Neuronal stem cell (in vitro differentiated cells): ENCODE results near the gene ITGA7.
A peak's percentile ranks its signal among the peaks of the same experiment; 100 is the strongest.

Source experiments
- DNase-seq: peaks from one replicate; pipeline ENCODE4 v3.0.0-alpha.2; 2013; ENCODE audit warnings: low spot score
- H2AFZ ChIP-seq: one replicate; pipeline ENCODE4 v1.6.1; 2013; ENCODE audit warnings: mild to moderate bottlenecking, low read length, inconsistent platforms
- H2AK5ac ChIP-seq: 2 replicates; pipeline ENCODE4 v1.6.1; 2013; ENCODE audit warnings: low read depth, mild to moderate bottlenecking, inconsistent platforms, low read length, moderate library complexity, mixed read lengths
- H2BK120ac ChIP-seq: 2 replicates; pipeline ENCODE4 v1.6.1; 2013; ENCODE audit warnings: low read depth, mild to moderate bottlenecking, inconsistent platforms, low read length, moderate library complexity, mixed read lengths
- H2BK12ac ChIP-seq: one replicate; pipeline ENCODE4 v1.6.1; 2013; ENCODE audit warnings: low read length, inconsistent platforms
- H2BK15ac ChIP-seq: 2 replicates; pipeline ENCODE4 v1.6.1; 2013; ENCODE audit warnings: mild to moderate bottlenecking, low read length, inconsistent platforms, mixed read lengths
- H2BK5ac ChIP-seq: one replicate; pipeline ENCODE4 v1.6.1; 2013; ENCODE audit warnings: inconsistent platforms, mild to moderate bottlenecking, low read length, moderate library complexity
- H3K14ac ChIP-seq: one replicate; pipeline ENCODE4 v1.6.1; 2013; ENCODE audit warnings: low read length, inconsistent platforms
- H3K18ac ChIP-seq: 2 replicates; pipeline ENCODE4 v1.6.1; 2013; ENCODE audit warnings: low read length, inconsistent platforms
- H3K23ac ChIP-seq: 2 replicates; pipeline ENCODE4 v1.6.1; 2013; ENCODE audit warnings: low read depth, mild to moderate bottlenecking, mixed read lengths, low read length, inconsistent platforms; ENCODE audit not compliant: poor library complexity
- H3K27ac ChIP-seq: replicated peaks from 3 replicates; pipeline ENCODE4 v1.5.1; 2013; ENCODE audit warnings: low read length, inconsistent platforms
- H3K27me3 ChIP-seq, 3 experiments: 2 replicates each; pipeline ENCODE4 v1.6.1; 2013; ENCODE audit warnings: low read length in 3 of 3, mild to moderate bottlenecking in 2 of 3, inconsistent platforms in 1 of 3, low read depth in 1 of 3, mixed read lengths in 1 of 3, moderate library complexity in 1 of 3; ENCODE audit not compliant: control insufficient read depth in 3 of 3, insufficient read depth in 3 of 3
- H3K36me3 ChIP-seq, 2 donors: replicated peaks in 1 of 2; 2 replicates each; pipeline ENCODE4 v1.6.1; 2013; ENCODE audit warnings: low read length in 2 of 2; ENCODE audit not compliant: control insufficient read depth in 2 of 2, insufficient read depth in 2 of 2
- H3K4ac ChIP-seq: 2 replicates; pipeline ENCODE4 v1.6.1; 2013; ENCODE audit warnings: inconsistent platforms, mild to moderate bottlenecking, low read length, moderate library complexity
- H3K4me1 ChIP-seq, 2 donors: 1 replicate in 1 of 2; 2 replicates in 1 of 2; pipeline ENCODE4 v1.6.1; 2013; ENCODE audit warnings: low read length in 2 of 2, low read depth in 1 of 2; ENCODE audit not compliant: control insufficient read depth in 2 of 2, insufficient read depth in 1 of 2
- H3K4me2 ChIP-seq: one replicate; pipeline ENCODE4 v1.6.1; 2013; ENCODE audit warnings: mild to moderate bottlenecking, low read length, inconsistent platforms; ENCODE audit not compliant: insufficient read depth, poor library complexity, severe bottlenecking
- H3K4me3 ChIP-seq, 2 donors: 2 replicates each; pipeline ENCODE4 v1.5.1; 2013; ENCODE audit warnings: low read length in 2 of 2, mild to moderate bottlenecking in 2 of 2, inconsistent platforms in 1 of 2, moderate library complexity in 1 of 2
- H3K79me1 ChIP-seq: one replicate; pipeline ENCODE4 v1.6.1; 2013; ENCODE audit warnings: low read depth, mild to moderate bottlenecking, inconsistent platforms, low read length, moderate library complexity
- H3K9ac ChIP-seq: one replicate; pipeline ENCODE4 v1.6.1; 2013; ENCODE audit warnings: mild to moderate bottlenecking, low read depth, low read length, inconsistent platforms; ENCODE audit not compliant: poor library complexity
- H3K9me3 ChIP-seq, 2 donors: replicated peaks in 1 of 2; 2 replicates each; pipeline versions ENCODE3 to v1.6.1; 2013; ENCODE audit warnings: low read length in 2 of 2, mild to moderate bottlenecking in 2 of 2, inconsistent platforms in 1 of 2, low read depth in 1 of 2, mixed read lengths in 1 of 2, moderate library complexity in 1 of 2; ENCODE audit not compliant: control insufficient read depth in 2 of 2, insufficient read depth in 1 of 2
- H4K8ac ChIP-seq: one replicate; pipeline ENCODE4 v1.6.1; 2013; ENCODE audit warnings: low read depth, mild to moderate bottlenecking, inconsistent platforms, low read length, moderate library complexity
- H4K91ac ChIP-seq: one replicate; pipeline ENCODE4 v1.6.1; 2013; ENCODE audit warnings: low read length, low read depth, mild to moderate bottlenecking, inconsistent platforms; ENCODE audit not compliant: poor library complexity
- whole genome bisulfite sequencing, 2 donors: extraction: QIAGEN DNeasy Blood & Tissue Kit; methylation state at CpG; one replicate each; pipeline ENCODE4 v1.1.7; 2013; ENCODE audit warnings: missing lambda C conversion rate in 2 of 2, mixed read lengths in 1 of 2; ENCODE audit not compliant: insufficient read length in 2 of 2, insufficient replicate concordance in 1 of 2; ENCODE audit errors: extremely low coverage in 2 of 2; 5-methylcytosine and 5-hydroxymethylcytosine counted together

ITGA7 gene

DNA sequence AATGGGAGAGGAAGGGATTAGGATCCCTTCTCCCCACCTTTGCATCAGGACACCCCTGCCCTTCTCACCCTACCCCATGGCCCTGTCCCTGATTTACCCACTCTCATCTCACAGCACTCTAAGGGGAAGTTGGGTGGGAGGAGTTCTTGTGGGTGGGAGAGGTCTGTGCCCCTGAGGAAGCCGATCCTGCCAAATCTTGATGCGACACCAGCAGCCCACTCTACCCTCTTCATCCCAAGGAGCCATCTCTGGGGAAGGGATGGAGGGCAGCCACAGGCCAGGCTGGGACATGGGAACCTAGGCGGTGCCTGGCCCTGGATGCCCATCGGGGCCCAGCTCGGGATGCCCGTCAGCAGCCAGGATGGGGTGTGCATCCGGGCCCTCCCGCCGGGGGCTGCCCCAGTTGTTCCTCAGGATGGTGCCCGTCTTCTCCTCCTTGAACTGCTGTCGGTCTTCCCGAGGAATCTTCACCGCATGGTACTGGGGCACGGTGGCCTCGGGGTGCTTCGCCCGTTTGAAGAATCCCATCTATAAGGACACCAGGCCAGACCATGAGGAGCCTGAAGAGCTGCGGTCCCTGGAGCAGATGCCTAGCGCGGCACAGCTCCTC is 22.8 kb downstream of the ITGA7 start:
- WGBS, 2 donors: no CpG with 5 or more reads among the region's 20 CpGs
- peaks cover 12 to 17% of the 10 kb centered on the region in 2 donors for H3K36me3 ChIP-seq
- no peak overlapping the region for H3K4me2 ChIP-seq
- no peak overlapping the region for H3K4ac ChIP-seq
- H3K23ac ChIP-seq: no peak overlapping the region
- H2BK12ac ChIP-seq: no peak overlapping the region
- H3K14ac ChIP-seq: no peak overlapping the region
- H3K27ac ChIP-seq: no peak overlapping the region
- peak overlapping the region; percentile 33 for H3K9ac ChIP-seq
- H2BK5ac ChIP-seq: no peak overlapping the region
- DNase-seq: no peak
- H2BK15ac ChIP-seq: no peak overlapping the region
- H3K4me1 ChIP-seq: peaks cover 2 to 10% of the 10 kb centered on the region in 2 donors
- no peak overlapping the region for H2BK120ac ChIP-seq
- H4K91ac ChIP-seq: no peak overlapping the region
- H2AK5ac ChIP-seq: no peak overlapping the region
- H3K18ac ChIP-seq: peak overlapping the region; percentile 36
- H2AFZ ChIP-seq: no peak overlapping the region
- H3K4me3 ChIP-seq: no peak overlapping the region
- H4K8ac ChIP-seq: no peak overlapping the region
- H3K79me1 ChIP-seq: peaks cover 2% of the 10 kb centered on the region
- no peaks in the 10 kb centered on the region for H3K27me3 ChIP-seq
- H3K9me3 ChIP-seq: peaks cover 0 to 2% of the 10 kb centered on the region in 2 donors

DNA sequence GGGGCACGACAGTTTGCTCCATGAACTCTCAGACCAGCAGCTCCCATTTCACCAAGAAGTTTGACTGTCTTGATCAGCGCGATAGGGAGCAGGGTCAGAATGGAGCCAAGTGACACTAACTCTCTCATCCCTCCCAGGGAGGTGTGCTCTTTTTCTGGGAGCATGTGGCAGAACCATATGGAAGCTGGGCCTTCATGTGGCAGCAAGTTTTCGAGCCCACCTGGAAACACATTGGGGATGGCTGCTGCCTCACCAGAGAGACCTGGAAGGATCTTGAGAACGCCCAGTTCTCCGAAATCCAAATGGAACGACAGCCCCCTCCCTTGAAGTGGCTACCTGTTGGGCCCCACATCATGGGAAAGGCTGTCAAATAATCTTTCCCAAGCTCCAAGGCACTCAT is 24.0 kb downstream of the ITGA7 start:
- Histone ChIP-seq H3K4me1 (peaks cover 2 to 10% of the 10 kb centered on the region in 2 donors), H3K9me3 (peaks cover 0 to 2% of the 10 kb centered on the region in 2 donors), H2BK12ac (no peak overlapping the region), H3K9ac (no peak overlapping the region), H3K18ac (no peak overlapping the region), H2AK5ac (no peak overlapping the region), H3K4me2 (no peak overlapping the region), H2BK120ac (no peak overlapping the region), H4K8ac (no peak overlapping the region), H2BK15ac (no peak overlapping the region), H3K36me3 (peaks cover 12 to 15% of the 10 kb centered on the region in 2 donors), H3K4ac (no peak overlapping the region), H3K27ac (no peak overlapping the region), H4K91ac (no peak overlapping the region), H2BK5ac (no peak overlapping the region), H3K27me3 (no peaks in the 10 kb centered on the region), H3K4me3 (no peak overlapping the region), H3K23ac (no peak overlapping the region), H3K14ac (no peak overlapping the region), H2AFZ (no peak overlapping the region), H3K79me1 (peaks cover 2% of the 10 kb centered on the region)
- no peak for DNase-seq
- no CpG with 5 or more reads among the region's 7 CpGs for WGBS, 2 donors

DNA sequence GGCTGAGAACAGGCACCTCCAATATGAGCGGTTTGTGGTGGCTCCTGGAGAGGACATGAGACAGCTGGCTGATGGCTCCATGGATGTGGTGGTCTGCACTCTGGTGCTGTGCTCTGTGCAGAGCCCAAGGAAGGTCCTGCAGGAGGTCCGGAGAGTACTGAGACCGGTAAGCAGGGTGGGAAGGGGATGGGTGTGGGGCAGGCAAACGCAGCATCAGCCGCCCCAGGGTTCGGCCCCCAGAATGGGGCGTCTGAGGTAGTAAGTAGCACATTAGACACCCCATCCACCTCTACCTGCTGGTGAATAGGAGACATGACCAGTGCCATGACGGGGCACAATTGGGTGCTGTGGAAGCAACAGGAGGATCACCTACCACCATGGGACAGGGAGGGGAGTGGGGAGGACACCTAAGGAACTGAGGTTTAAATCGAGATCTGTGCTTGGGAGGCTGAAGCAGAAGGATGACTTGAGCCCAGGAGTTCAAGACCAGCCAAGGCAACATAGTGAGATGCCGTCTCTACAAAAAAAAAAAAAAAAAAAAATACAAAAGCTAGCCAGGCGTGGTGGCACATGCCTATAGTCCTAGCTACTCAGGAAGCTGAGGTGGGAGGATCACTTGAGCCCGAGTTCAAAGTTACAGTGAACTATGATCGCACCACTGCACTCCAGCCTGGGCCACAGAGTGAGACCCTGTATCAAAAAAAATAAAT is 25.5 kb downstream of the ITGA7 start:
- DNase-seq: no peak
- Histone ChIP-seq H3K23ac (no peak overlapping the region), H3K4me1 (peaks cover 2 to 10% of the 10 kb centered on the region in 2 donors), H2BK12ac (no peak overlapping the region), H3K27me3 (no peaks in the 10 kb centered on the region), H2BK15ac (peak overlapping the region; percentile 56), H2AFZ (peak overlapping the region; percentile 80), H4K91ac (no peak overlapping the region), H3K14ac (no peak overlapping the region), H2BK5ac (no peak overlapping the region), H3K4me3 (no peak overlapping the region), H3K36me3 (peaks cover 5 to 8% of the 10 kb centered on the region in 2 donors), H3K27ac (no peak overlapping the region), H3K18ac (no peak overlapping the region), H3K9ac (no peak overlapping the region), H3K4me2 (no peak overlapping the region), H4K8ac (no peak overlapping the region), H3K4ac (no peak overlapping the region), H3K9me3 (no peaks in the 10 kb centered on the region), H2BK120ac (no peak overlapping the region), H2AK5ac (peak overlapping the region; percentile 73), H3K79me1 (peaks cover 2% of the 10 kb centered on the region)
- WGBS, 2 donors: no CpG with 5 or more reads among the region's 13 CpGs
